Measurements from ENCODE around the gene FGF5.
"Not testable (repeated sequence)": the region's sequence is repeated elsewhere in the genome, so short reads cannot be mapped to it uniquely, and the experiment has no call there.

Gene FGF5

GRCh38 chr4:80266253-80266901, at the start of gene FGF5:
FGF5 (plus strand) TSS chr4:80266664; CDS start chr4:80266825, 161 bp downstream.
- peak; percentile 77 for DNase-seq (ENCODE audit: low read depth)

GRCh38 chr4:80219301-80220025, 47.0 kb upstream of the FGF5 start:
- no peak for DNase-seq (ENCODE audit: low read depth)

- DNase-seq (ENCODE audit: low read depth), result no peak
Measured at GRCh38 chr4:80220711-80221110, 45.8 kb upstream of the FGF5 start.

GRCh38 chr4:80221161-80221560, 45.3 kb upstream of the FGF5 start:
- DNase-seq (ENCODE audit: low read depth), result no peak

GRCh38 chr4:80225595-80225994, 40.9 kb upstream of the FGF5 start:
- DNase-seq (ENCODE audit: low read depth), result no peak

GRCh38 chr4:80226094-80226493, 40.4 kb upstream of the FGF5 start:
- peak; percentile 44 for DNase-seq (ENCODE audit: low read depth)

- no peak for DNase-seq (ENCODE audit: low read depth)
Measured at GRCh38 chr4:80228460-80228859, 38.0 kb upstream of the FGF5 start.

GRCh38 chr4:80229128-80229527, 37.3 kb upstream of the FGF5 start:
- no peak for DNase-seq (ENCODE audit: low read depth)

GRCh38 chr4:80229590-80229989, 36.9 kb upstream of the FGF5 start:
- no peak for DNase-seq (ENCODE audit: low read depth)

GRCh38 chr4:80231180-80231579, 35.3 kb upstream of the FGF5 start:
- DNase-seq (ENCODE audit: low read depth), result no peak

GRCh38 chr4:80232707-80233370, 33.6 kb upstream of the FGF5 start:
- DNase-seq (ENCODE audit: low read depth), result no peak

GRCh38 chr4:80233390-80233789, 33.1 kb upstream of the FGF5 start:
- DNase-seq (ENCODE audit: low read depth), result no peak

GRCh38 chr4:80235451-80235850, 31.0 kb upstream of the FGF5 start:
- DNase-seq (ENCODE audit: low read depth), result no peak

GRCh38 chr4:80237992-80238391, 28.5 kb upstream of the FGF5 start:
- peak; percentile 88 for DNase-seq (ENCODE audit: low read depth)

- DNase-seq (ENCODE audit: low read depth), result no peak
Measured at GRCh38 chr4:80239480-80240150, 26.8 kb upstream of the FGF5 start.

- DNase-seq (ENCODE audit: low read depth), result peak; percentile 60
Measured at GRCh38 chr4:80240976-80241375, 25.5 kb upstream of the FGF5 start.

- DNase-seq (ENCODE audit: low read depth), result no peak
Measured at GRCh38 chr4:80243274-80244018, 23.0 kb upstream of the FGF5 start.

- not testable (repeated sequence) for DNase-seq (ENCODE audit: low read depth)
Measured at GRCh38 chr4:80247484-80247883, 19.0 kb upstream of the FGF5 start.

GRCh38 chr4:80249144-80249543, 17.3 kb upstream of the FGF5 start:
- DNase-seq (ENCODE audit: low read depth), result no peak

- no peak for DNase-seq (ENCODE audit: low read depth)
Measured at GRCh38 chr4:80252427-80252826, 14.0 kb upstream of the FGF5 start.

- DNase-seq (ENCODE audit: low read depth), result no peak
Measured at GRCh38 chr4:80252953-80253352, 13.5 kb upstream of the FGF5 start.

- no peak for DNase-seq (ENCODE audit: low read depth)
Measured at GRCh38 chr4:80253510-80253909, 13.0 kb upstream of the FGF5 start.
